DOHH2 (cell line): ENCODE data around the gene IFT57.

Experiments
- CTCF ChIP-seq: fragments of 200-600 bp; sonication (generic); IDR thresholded peaks from one replicate; pipeline ENCODE4 v1.5.1; 2014; ENCODE audit warnings: antibody characterized with exemption, mild to moderate bottlenecking, low read depth, low read length; ENCODE audit not compliant: poor library complexity, severe bottlenecking
- EZH2phosphoT487 ChIP-seq: fragments of 200-600 bp; sonication (generic); IDR thresholded peaks from 2 replicates; pipeline ENCODE4 v1.6.1; 2017; ENCODE audit warnings: borderline replicate concordance, mild to moderate bottlenecking, antibody characterized with exemption, low read length, moderate library complexity, mixed read lengths

- no peak for TF ChIP-seq CTCF
- TF ChIP-seq EZH2phosphoT487: no peak
Measured at GRCh38 chr3:108218811-108219210, 3.4 kb downstream of the IFT57 start.
